Stimulated activated CD8-positive, alpha-beta memory T cell treated with anti-CD3 and anti-CD28 coated beads, Interleukin-15, amount 100 ng/mL, for 48 hours (primary cell): ENCODE results near the gene MRPL55.

Experiments
- DNase-seq, 2 donors: peaks; one replicate each; pipeline ENCODE4 v3.0.0-alpha.2; 2020; ENCODE audit warnings: low read depth in 2 of 2

MRPL55 gene

DNA sequence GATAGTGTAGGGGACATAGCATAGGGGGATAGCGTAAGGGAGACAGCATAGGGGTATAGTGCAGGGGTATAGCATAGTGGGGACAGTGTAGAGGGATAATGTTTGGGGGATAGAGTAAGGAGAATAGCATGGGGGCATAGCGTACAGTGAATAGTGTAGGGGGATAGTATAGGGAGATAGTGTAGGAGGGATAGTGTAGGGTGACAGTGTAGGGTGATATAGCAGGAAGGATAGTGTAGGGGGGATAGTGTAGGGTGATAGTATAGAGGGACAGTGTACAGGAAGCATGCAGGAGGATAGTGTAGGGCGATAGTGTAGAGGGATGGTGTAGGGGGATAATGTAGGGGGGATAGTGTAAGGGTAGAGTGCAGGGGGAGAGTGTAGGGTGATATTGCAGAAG is 38.2 kb downstream of the MRPL55 start:
- DNase-seq, result no peak

DNA sequence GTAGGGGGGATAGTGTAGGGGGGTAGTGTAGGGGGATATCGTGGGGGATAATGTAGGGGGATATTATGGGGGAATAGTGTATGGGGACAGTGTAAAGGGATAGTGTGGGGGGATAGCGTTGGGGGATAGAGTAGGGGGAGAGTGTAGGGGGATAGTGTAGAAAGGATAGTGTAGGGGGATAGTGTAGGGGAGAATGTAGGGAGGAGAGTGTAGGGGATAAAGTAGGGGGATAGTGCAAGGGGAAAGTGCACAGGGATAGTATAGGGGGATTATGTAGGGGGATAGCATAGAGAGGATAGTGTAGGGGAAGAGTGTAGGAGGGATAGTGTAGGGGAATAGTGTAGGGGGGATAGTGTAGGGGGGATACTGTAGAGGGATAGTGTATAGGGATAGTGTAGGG is 38.9 kb downstream of the MRPL55 start:
- DNase-seq, result no peak

DNA sequence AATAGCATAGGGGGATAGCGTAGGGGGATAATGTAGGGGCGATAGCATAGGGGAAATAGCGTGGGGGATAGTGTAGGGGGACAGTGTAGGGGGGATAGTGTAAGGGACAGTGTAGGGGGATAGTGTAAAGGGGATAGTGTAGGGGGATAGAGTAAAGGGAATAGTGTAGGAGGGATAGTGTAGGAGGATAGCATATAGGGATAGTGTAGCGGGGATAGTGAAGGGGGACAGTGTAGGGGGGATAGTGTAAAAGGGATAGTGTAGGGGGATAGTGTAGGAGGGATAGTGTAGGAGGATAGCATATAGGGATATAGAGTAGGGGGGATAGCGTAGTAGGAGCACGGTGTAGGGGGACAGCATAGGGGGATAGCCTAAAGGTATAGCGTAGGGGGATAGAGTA is 40.7 kb downstream of the MRPL55 start:
- DNase-seq, result no peak

DNA sequence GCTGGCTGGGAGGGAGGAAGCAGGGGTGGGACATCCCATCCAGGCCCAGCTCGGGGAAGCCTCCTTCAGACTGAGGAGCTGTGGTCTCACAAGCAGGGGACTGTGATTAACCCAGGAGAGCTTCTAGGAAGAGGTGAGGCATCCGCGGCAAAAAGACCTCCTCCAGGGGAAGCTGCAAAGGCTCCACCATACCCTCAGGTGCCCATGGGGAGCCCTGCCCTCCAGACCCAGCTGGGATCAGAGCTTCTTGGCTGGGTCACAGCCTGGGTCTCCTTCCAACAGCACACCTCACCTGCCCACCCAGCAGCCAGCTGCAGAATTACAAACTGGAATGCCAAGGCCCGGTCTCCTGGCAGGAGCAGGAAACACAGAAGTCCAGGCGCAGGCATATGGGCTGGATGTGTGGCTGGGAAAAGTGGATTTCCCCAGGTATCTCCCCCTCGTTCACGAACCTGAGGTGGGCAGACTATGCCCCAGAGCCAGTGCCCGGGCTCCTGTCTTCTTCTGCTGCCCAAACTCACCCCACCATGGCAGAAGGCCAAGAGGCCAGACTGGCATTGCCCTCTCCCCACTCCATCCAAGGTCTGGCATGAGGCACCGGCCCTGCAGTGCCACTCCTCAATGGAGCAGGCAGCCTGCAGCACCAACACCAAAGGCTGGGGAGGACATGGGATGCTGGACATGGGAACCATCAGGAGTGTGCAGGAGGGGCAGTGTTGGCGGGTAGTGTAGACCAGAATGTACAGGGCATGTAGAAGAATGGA is 42.0 kb downstream of the MRPL55 start:
- DNase-seq, result no peak

DNA sequence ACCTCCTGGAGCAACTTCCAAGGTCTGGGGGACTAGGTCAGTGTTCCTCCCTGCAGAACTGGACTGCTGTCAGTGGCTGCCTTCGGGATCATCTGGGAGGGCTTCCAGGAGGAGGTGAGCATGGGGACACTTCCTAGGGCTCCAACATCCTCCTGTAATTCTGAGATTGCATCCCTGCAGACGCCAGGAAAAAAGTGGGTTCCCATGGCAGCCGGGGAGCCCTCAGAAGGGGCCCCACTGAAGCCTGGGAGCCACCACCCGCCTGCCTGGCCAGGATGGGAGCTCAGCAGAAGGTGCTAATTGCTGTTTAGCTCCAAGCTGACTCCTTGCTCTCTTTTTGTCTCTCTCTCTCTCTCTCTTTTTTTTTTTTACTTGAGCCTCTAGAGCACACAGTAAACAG is 42.7 kb downstream of the MRPL55 start:
- DNase-seq, result no peak

DNA sequence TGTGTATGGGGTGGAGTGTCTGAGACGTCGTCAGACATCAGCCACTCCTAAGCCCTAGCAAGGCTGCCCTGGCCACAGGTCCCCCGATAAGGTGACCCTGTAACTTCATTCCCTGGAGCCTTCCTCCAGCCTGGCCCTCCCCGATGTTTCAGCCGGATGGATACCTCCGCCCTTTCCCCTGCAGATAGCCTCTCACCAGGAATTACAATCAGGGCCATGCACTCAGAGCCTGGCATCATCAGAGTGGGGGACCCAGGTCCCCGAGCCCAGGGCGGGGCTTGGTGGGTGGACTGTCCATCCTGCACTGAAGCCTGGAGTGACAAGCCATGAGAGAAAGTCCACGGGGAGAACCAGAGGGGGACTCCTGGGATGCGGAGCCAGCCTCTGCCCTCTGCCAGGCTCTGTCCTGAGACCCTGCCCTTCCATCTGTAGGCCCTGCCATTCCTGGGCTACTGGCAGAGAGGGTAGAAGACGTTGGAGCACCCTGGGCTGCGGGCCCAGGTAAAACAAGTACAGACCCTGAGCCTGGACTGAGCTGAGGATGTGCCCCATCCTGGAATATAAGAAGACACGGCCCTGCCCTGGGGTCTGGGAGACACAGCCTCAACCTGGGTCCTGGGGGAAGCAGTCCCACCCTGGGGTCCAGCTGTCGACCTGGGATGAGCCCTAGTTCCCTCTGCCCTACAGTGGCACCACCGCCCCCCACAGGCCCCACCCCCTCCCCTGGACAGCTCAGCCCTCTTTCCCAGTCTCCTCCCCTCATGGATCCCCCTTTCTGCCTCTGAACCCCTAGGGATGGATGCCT is 43.4 kb downstream of the MRPL55 start:
- no peak for DNase-seq

DNA sequence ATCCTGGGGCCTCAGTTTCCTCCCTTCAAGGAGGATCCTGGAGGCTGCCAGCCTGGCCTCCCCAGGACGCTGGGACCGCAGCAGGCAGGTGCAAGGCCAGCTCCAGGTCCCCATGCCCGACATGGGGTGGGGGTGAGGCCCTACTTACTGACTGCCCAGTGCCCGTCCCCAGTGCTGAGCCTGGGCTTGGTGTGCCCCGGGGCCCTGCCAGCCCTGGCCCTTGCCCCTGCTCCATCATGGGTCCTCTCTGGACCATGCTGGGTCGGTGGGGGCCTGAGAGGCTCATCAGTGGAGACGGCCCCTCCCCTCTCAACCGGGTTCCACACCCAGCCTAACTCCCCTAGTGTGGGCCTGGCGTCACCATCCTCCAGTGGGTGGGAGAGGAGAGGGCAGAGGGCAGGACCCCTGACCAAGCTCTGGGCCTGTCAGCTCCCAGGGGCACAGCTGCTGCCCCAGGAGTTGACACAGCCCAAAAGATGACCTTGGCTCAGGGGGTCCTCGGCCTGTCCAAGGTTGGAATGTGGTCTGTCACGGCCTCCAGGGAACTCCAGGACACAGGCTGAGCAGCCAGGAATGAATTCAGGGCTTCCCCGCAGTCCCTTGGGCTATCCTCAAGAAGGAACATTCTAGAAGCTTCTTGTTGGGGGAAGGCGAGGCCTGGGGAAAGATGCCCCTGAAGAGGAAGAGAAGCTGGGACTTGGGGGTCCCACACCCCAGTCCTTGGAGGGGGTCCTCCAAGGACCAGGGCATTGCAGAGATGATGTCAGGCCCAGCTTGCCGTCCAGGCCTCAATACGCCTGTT is 44.2 kb downstream of the MRPL55 start:
- no peak for DNase-seq

DNA sequence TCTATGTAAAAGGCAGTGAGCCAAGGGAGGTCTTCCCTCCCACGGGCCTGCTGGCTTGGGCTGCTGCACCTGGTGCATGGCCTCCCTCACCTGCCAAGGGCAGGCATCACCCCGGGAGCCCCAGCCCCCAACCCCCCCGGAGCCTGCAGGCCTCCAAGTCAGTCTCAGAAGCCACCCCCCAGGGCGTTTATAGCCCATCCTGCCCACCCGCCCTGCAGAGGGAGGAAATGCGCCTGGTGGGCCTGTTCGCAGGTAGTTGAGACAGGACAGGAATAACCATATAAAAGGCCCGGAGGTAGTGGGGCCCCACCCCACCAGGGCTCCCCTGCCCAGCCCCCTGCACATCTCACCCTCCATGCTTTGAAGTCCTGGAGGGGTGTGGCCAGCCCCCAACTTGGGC is 44.8 kb downstream of the MRPL55 start:
- no peak for DNase-seq

DNA sequence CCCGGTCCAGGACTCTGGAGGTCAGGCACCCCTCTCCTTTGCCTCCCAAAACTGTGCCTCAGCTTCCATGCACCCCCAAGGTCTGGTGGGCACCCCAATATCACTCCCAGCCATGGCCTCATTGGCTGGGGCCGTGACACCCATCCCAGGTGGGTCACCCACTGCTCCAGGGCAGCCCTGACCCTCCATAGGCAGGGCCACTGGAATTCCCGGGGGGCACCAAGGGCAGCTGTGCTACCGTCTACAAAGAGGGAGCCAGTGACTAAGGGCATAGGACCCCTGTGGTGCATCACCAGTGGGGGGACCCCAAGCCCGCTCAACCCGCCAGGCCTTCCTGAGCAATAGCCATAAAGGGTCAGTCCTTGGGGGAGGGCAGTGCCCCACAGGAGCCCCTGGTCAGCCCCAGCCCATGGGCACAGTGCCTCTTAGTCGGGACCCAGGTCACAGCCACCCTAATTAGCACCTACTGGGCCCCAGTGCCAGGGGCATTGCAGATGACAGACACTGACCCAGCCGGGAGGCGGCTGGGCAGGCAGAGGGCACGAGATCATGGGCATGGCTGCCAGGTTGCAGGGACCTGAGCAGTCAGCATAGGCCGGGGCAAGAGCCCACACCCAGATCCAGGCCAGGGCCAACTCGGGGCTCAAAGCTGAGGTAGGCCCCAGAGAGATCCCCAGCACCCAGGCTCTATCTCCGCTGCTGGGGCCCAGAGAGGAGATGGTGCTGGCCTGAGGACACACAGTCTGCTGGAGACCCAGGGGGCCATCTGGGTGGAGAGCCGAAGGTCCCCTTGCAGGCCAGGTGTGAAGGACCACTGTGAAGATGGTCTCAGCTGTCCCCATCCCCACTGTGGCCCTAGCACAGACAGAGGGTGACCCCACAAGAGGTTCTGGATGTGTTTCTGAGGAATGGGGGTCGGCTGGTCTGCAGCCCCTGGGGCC is 45.6 kb downstream of the MRPL55 start:
- no peak for DNase-seq

DNA sequence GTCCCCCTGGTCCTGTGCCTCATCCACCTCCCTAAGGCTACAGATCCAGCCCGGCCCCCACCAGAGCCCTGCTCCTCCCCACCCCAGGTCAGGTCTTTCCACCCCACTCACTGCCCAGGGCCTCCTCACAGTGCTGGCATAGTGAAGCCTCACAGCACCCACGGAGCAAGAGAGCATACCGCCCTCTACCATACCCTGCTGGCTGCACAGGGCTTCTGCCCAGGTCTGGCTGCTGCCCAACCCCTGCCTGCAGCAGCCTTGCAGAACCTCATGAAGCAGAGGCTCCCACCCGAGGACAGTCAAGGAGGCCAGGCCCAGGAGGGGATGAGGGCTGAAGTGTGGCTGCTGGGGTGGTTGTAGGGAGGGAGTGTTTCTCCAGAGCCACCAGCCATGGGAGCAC is 46.3 kb downstream of the MRPL55 start:
- no peak for DNase-seq

DNA sequence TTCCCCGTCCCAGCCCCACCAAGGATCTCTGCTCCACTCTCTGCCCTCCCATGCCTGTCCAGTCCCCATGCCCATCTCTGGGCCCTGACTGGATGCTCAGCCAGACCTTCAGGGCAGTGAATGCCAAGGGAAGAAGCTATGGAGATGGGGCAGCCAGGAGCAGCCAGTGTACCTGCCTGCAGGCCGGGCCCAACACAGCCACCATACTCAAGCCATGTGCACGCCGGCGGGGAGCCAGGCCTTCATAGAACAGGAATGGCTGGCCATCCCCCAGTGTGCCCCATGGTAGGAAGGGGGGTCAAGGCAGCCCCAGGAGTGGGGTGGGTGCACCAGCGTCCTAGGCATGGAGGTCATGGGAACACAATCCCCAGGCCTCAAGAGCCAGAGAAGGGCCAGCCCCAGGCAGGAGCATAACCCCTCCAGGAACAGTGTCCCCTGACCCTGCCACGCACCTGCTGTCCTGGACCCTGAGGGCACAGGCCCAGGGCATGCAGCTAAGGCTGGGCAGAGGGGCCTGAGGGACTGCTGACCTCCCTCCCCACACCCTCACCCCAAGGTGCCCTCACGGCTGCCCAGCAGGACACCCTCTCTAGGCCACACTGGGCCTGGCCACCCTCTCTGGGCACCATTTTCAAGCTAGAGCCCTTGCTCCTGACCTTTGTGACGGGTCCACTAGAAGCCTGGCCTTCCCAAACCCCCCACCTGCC is 46.9 kb downstream of the MRPL55 start:
- DNase-seq, result no peak

DNA sequence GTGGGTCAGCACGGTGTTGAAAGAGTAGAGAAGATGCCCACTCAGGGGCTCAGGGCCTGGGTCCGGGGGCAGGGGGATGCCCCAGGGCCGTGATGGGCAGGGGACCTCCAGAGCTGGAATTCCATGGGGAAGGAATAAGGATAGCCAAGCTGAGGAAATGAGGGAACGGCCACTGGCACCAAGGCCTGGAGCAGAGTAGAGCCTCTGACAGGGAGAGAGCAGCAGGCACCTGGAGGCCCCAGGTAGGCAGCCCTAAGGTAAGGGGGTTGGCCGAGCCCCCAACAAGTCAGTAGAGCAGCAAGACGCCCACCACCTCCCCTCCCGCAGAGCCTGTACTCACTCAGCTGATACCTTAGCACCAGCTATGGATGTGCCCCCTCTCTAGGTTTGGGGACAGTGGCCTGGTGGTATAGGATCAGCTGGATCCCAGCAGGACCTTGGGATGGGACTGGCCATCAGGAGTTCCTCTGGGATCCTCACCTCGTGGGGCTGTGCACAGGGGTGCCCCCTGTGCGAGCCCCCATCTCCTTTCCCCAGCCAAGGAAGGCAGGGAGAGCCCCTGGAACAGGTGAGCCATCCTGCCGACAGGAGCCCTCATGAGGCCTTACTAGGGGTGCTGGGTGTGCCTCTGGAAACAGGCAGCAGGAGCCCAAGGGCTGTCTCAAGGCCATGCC is 47.6 kb downstream of the MRPL55 start:
- DNase-seq, result no peak

DNA sequence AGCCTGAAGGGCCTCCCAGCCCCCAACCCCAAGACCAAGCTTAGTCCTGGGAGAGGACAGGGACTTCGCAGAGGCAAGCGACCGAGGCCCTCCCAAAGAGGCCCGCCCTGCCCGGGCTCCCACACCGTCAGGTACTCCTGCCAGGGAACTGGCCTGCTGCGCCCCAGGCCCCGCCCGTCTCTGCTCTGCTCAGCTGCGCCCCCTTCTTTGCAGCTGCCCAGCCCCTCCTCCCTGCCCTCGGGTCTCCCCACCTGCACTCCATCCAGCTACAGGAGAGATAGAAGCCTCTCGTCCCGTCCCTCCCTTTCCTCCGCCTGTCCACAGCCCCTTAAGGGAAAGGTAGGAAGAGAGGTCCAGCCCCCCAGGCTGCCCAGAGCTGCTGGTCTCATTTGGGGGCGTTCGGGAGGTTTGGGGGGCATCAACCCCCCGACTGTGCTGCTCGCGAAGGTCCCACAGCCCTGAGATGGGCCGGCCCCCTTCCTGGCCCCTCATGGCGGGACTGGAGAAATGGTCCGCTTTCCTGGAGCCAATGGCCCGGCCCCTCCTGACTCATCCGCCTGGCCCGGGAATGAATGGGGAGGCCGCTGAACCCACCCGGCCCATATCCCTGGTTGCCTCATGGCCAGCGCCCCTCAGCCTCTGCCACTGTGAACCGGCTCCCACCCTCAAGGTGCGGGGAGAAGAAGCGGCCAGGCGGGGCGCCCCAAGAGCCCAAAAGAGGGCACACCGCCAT is 48.5 kb downstream of the MRPL55 start:
- no peak for DNase-seq

DNA sequence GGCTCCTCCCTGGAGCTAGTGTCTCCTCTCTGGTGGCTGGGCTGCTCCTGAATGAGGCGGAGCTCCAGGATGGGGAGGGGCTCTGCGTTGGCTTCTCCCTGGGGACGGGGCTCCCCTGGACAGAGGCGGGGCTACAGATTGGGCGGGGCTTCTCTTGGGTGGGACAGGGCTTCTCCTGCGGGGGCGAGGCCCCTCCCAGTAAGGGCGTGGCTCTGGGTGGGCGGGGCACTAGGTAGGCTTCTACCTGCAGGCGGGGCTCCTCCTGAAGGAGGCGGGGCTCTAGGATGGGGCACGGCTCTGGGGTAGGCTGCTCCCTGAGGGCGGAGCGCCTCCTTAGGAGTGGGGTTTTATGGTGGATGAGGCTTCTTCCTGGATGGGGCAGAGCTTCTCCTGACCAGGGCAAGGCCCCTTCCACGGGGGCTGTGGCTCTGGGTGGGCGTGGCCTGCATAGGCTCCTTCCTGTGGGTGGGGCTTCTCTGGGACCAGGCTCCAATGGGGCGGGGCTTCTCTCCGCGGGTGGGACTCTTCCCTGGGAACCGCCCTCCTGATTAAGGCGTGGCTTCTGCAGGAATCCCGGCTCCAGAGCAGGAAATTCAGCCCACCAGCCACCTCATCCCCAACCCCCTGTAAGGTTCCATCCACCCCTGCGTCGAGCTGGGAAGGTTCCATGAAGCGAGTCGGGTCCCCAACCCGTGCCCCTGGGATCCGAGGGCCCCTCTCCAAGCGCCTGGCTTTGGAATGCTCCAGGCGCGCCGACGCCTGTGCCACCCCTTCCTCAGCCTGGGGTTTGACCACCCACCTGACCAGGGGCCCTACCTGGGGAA is 49.3 kb downstream of the MRPL55 start:
- DNase-seq, result peak; percentile 48 to 75

DNA sequence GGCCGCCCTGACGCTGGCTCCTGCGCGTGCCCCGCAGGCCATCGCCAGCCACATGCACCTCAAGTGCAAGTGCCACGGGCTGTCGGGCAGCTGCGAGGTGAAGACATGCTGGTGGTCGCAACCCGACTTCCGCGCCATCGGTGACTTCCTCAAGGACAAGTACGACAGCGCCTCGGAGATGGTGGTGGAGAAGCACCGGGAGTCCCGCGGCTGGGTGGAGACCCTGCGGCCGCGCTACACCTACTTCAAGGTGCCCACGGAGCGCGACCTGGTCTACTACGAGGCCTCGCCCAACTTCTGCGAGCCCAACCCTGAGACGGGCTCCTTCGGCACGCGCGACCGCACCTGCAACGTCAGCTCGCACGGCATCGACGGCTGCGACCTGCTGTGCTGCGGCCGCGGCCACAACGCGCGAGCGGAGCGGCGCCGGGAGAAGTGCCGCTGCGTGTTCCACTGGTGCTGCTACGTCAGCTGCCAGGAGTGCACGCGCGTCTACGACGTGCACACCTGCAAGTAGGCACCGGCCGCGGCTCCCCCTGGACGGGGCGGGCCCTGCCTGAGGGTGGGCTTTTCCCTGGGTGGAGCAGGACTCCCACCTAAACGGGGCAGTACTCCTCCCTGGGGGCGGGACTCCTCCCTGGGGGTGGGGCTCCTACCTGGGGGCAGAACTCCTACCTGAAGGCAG is 50.0 kb downstream of the MRPL55 start:
- DNase-seq, result no peak

DNA sequence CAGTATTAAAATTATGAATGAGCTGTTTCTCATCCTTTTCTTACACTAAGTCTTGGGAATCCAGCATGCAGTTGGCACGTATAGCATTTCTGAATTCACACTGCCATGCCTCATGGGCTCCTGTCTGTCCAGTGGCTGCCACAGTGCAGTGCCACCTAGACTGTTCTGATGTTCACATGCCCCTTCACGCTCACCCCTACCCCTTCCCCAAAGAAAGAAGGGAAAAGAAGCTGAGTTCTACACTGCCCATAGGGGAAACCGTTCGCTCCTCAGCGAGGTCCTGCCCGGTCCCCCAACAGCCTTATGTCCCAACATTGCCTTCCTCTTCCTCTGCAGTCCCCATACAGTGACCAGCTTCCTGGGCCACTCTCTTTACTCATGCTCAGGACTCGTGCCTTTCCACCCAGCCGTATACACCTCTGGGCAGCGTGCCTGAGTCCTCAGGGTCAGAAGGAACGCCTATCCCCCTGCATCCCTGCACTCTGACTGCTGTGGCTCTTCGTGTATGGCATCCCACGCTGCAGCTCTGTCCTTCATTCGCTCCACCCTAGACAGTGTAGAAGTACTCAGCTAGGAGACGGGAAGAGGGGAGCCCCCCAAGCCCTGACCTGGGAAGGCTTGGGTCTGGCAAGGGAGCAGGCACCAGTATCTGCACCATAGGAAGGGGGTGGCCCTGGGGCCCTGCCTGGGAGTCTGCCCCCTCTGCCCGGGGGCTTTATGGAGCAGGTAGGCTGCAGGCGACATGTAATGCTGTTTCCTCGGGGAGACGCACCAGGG is 50.7 kb downstream of the MRPL55 start:
- no peak for DNase-seq
